Osteoblast (primary cell): ENCODE measurements around the gene UVSSA. TPM values are rescaled to one million over a fixed set of nuclear protein-coding genes. Genes with fewer than 3 reads are reported as not detected.

Experiments used
- DNase-seq: peaks from one replicate; pipeline ENCODE4 v3.0.0; 2011; ENCODE audit warnings: low spot score, mixed read lengths; ENCODE audit not compliant: insufficient read length; ENCODE audit errors: missing footprints
- H2AFZ ChIP-seq: 2 replicates; pipeline ENCODE4 v1.6.0; 2011; ENCODE audit warnings: mild to moderate bottlenecking, low read length
- H3K27ac ChIP-seq: 2 replicates; pipeline ENCODE4 v1.5.1; 2011; ENCODE audit warnings: mild to moderate bottlenecking, low read depth, low read length, moderate library complexity
- H3K27me3 ChIP-seq: 2 replicates; pipeline ENCODE4 v1.6.0; 2012; ENCODE audit warnings: mild to moderate bottlenecking, control low read depth, inconsistent platforms, low read length, moderate library complexity; ENCODE audit not compliant: insufficient read depth
- H3K36me3 ChIP-seq: 2 replicates; pipeline ENCODE4 v1.5.1; 2011; ENCODE audit warnings: mild to moderate bottlenecking, low read length, control low read depth, moderate library complexity; ENCODE audit not compliant: insufficient read depth
- H3K4me1 ChIP-seq: 2 replicates; pipeline ENCODE4 v1.5.1; 2011; ENCODE audit warnings: mild to moderate bottlenecking, low read length, control low read depth, moderate library complexity; ENCODE audit not compliant: insufficient read depth
- H3K4me2 ChIP-seq: 2 replicates; pipeline ENCODE4 v1.6.0; 2011; ENCODE audit warnings: mild to moderate bottlenecking, low read length; ENCODE audit not compliant: insufficient read depth
- H3K4me3 ChIP-seq: fragments of 200-600 bp; sonication (generic); 3 replicates; pipeline ENCODE4 v1.5.1; 2012; ENCODE audit warnings: mild to moderate bottlenecking, low read length, inconsistent platforms; ENCODE audit not compliant: insufficient read depth
- H3K79me2 ChIP-seq: 2 replicates; pipeline ENCODE4 v1.6.0; 2012; ENCODE audit warnings: mild to moderate bottlenecking, low read length, control low read depth, inconsistent platforms; ENCODE audit not compliant: insufficient read depth
- H3K9me3 ChIP-seq: 2 replicates; pipeline ENCODE4 v1.5.1; 2011; ENCODE audit warnings: low read depth, low read length, control low read depth
- H4K20me1 ChIP-seq: 2 replicates; pipeline ENCODE4 v1.6.0; 2012; ENCODE audit warnings: mild to moderate bottlenecking, low read length, control low read depth; ENCODE audit not compliant: insufficient read depth
- CTCF ChIP-seq: IDR thresholded peaks from 2 replicates; pipeline ENCODE4 v1.5.1; 2011; ENCODE audit warnings: mild to moderate bottlenecking, low read depth, low read length, moderate library complexity; ENCODE audit errors: extremely low read depth
- total RNA-seq: library from RNA; depleted of rRNA; stranded (reverse); fragments of >200 nt; gene quantifications from 2 replicates; pipeline ENCODE4 v1.2.3, GENCODE V29; 2012

Gene UVSSA
- total RNA-seq, 1 donor = 14.8 TPM

GRCh38 chr4:1337951-1338751 lies 8.9 kb upstream of the UVSSA start:
- Histone ChIP-seq H3K36me3 (peaks cover 64% of the 10 kb centered on the region), H3K27me3 (no peaks in the 10 kb centered on the region), H3K27ac (no peak overlapping the region), H3K4me1 (peaks cover 6% of the 10 kb centered on the region), H3K79me2 (peaks cover 23% of the 10 kb centered on the region), H3K9me3 (peaks cover 2% of the 10 kb centered on the region), H2AFZ (no peak overlapping the region), H3K4me3 (no peak overlapping the region), H4K20me1 (no peaks in the 10 kb centered on the region), H3K4me2 (no peak overlapping the region)
- no peak for TF ChIP-seq CTCF
- no peak for DNase-seq

GRCh38 chr4:1338752-1339414 lies 8.1 kb upstream of the UVSSA start:
- H3K4me3 ChIP-seq = no peak overlapping the region
- H3K27me3 ChIP-seq = no peaks in the 10 kb centered on the region
- H4K20me1 ChIP-seq = no peaks in the 10 kb centered on the region
- peaks cover 62% of the 10 kb centered on the region for H3K36me3 ChIP-seq
- H3K4me1 ChIP-seq = peaks cover 6% of the 10 kb centered on the region
- H3K9me3 ChIP-seq = peaks cover 2% of the 10 kb centered on the region
- no peak overlapping the region for H3K4me2 ChIP-seq
- H3K27ac ChIP-seq = no peak overlapping the region
- DNase-seq = no peak
- no peak for TF ChIP-seq CTCF
- H2AFZ ChIP-seq = no peak overlapping the region
- peaks cover 24% of the 10 kb centered on the region for H3K79me2 ChIP-seq

- peaks cover 58% of the 10 kb centered on the region for H3K36me3 ChIP-seq
- DNase-seq = no peak
- H3K4me2 ChIP-seq = no peak overlapping the region
- H3K79me2 ChIP-seq = peaks cover 23% of the 10 kb centered on the region
- H3K27me3 ChIP-seq = no peaks in the 10 kb centered on the region
- H2AFZ ChIP-seq = no peak overlapping the region
- H3K27ac ChIP-seq = no peak overlapping the region
- H4K20me1 ChIP-seq = no peaks in the 10 kb centered on the region
- H3K9me3 ChIP-seq = peaks cover 2% of the 10 kb centered on the region
- no peak for TF ChIP-seq CTCF
- no peak overlapping the region for H3K4me3 ChIP-seq
- H3K4me1 ChIP-seq = peaks cover 6% of the 10 kb centered on the region
Observed at GRCh38 chr4:1339489-1339888, 7.5 kb upstream of the UVSSA start.

- Histone ChIP-seq H3K79me2 (peaks cover 25% of the 10 kb centered on the region), H3K27me3 (no peaks in the 10 kb centered on the region), H2AFZ (no peak overlapping the region), H3K9me3 (peaks cover 2% of the 10 kb centered on the region), H3K4me3 (no peak overlapping the region), H3K4me2 (no peak overlapping the region), H4K20me1 (peaks cover 3% of the 10 kb centered on the region), H3K27ac (no peak overlapping the region), H3K36me3 (peaks cover 50% of the 10 kb centered on the region), H3K4me1 (peaks cover 11% of the 10 kb centered on the region)
- TF ChIP-seq CTCF = no peak
- DNase-seq = no peak
Observed at GRCh38 chr4:1340181-1340747, 6.7 kb upstream of the UVSSA start.
